B cell (primary cell): ENCODE data around the gene ZC3H12C. TPM values are rescaled to one million over a fixed set of nuclear protein-coding genes. Genes with fewer than 3 reads are reported as not detected.

Experiments used
- ATAC-seq: fragments of 200-7000 bp; cut with Tn5 transposase; one replicate; pipeline ENCODE4 v1.10.0; 2021; ENCODE audit warnings: low read depth, mild to moderate bottlenecking, moderate number of reproducible peaks, moderate library complexity
- CTCF ChIA-PET: fragments of 350-600 bp; sonication (Branson Sonifier 250); formaldehyde crosslinking; loops from one replicate; lab custom pipeline; 2021; ENCODE audit warnings: antibody characterized with exemption, inconsistent platforms; lab: Charles Lee
- POLR2A ChIA-PET: fragments of 350-600 bp; sonication (Branson Sonifier 250); formaldehyde crosslinking; loops from one replicate; lab custom pipeline; 2021; ENCODE audit warnings: antibody characterized with exemption; lab: Charles Lee
- DNase-seq: peaks from one replicate; pipeline ENCODE4 v3.0.0; 2013
- H2AFZ ChIP-seq: 2 replicates; pipeline ENCODE4 v1.6.1; 2012; ENCODE audit warnings: mild to moderate bottlenecking, low read depth, low read length; ENCODE audit not compliant: insufficient read depth, poor library complexity, severe bottlenecking
- H3K27ac ChIP-seq, 2 donors: 1 replicate in 1 of 2; 2 replicates in 1 of 2; pipeline ENCODE4 v1.5.1; 2012 to 2013; ENCODE audit warnings: low read length in 2 of 2, mild to moderate bottlenecking in 2 of 2, moderate library complexity in 1 of 2
- H3K27me3 ChIP-seq, 4 experiments: fragments of 200-600 bp in 1 of 4; sonication (generic) in 1 of 4; replicated peaks in 1 of 4; 1 replicate in 2 of 4; 2 replicates in 2 of 4; pipeline versions ENCODE4 v1.6.1 to v1.7.0; 2013 to 2016; ENCODE audit warnings: low read length in 3 of 4, mild to moderate bottlenecking in 2 of 4, mixed read lengths in 1 of 4, moderate library complexity in 1 of 4; ENCODE audit not compliant: insufficient read depth in 4 of 4, control insufficient read depth in 3 of 4; ENCODE audit errors: control extremely low read depth in 1 of 4
- H3K36me3 ChIP-seq, 2 experiments: replicated peaks in 1 of 2; 1 replicate in 1 of 2; 2 replicates in 1 of 2; pipeline versions ENCODE4 v1.6.1 to v1.7.1; 2013; ENCODE audit warnings: low read length in 1 of 2; ENCODE audit not compliant: insufficient read depth in 2 of 2, control insufficient read depth in 1 of 2; ENCODE audit errors: control extremely low read depth in 1 of 2, extremely low read depth in 1 of 2
- H3K4me1 ChIP-seq, 2 donors: fragments of 200-600 bp in 1 of 2; sonication (generic) in 1 of 2; 1 replicate in 1 of 2; 2 replicates in 1 of 2; pipeline versions ENCODE4 v1.5.1 to v1.6.1; 2013 to 2017; ENCODE audit warnings: low read length in 2 of 2; ENCODE audit not compliant: control insufficient read depth in 2 of 2, insufficient read depth in 2 of 2
- H3K4me2 ChIP-seq: replicated peaks from 2 replicates; pipeline ENCODE3; 2012; ENCODE audit warnings: mild to moderate bottlenecking, low read depth, low read length; ENCODE audit not compliant: poor library complexity, severe bottlenecking
- H3K4me3 ChIP-seq, 5 experiments: fragments of 200-600 bp in 1 of 5; sonication (generic) in 1 of 5; 1 replicate in 3 of 5; 2 replicates in 2 of 5; pipeline versions ENCODE4 v1.5.1 to v1.7.0; 2011 to 2016; ENCODE audit warnings: low read length in 4 of 5, mild to moderate bottlenecking in 4 of 5, low read depth in 2 of 5, control low read depth in 1 of 5, moderate library complexity in 1 of 5; ENCODE audit not compliant: insufficient read depth in 1 of 5; ENCODE audit errors: control extremely low read depth in 1 of 5, extremely low read depth in 1 of 5
- H3K79me2 ChIP-seq: fragments of 200-600 bp; sonication (generic); one replicate; pipeline ENCODE4 v1.6.0; 2016; ENCODE audit warnings: low read length; ENCODE audit not compliant: control insufficient read depth, insufficient read depth
- H3K9ac ChIP-seq: fragments of 200-600 bp; sonication (generic); 2 replicates; pipeline ENCODE4 v1.6.1; 2017; ENCODE audit warnings: mild to moderate bottlenecking, low read length, moderate library complexity
- H3K9me3 ChIP-seq, 3 donors: one replicate each; pipeline versions ENCODE4 v1.6.1 to v1.7.1; 2013; ENCODE audit warnings: low read length in 2 of 3; ENCODE audit not compliant: control insufficient read depth in 2 of 3, insufficient read depth in 1 of 3; ENCODE audit errors: control extremely low read depth in 1 of 3
- H4K20me1 ChIP-seq: 2 replicates; pipeline ENCODE4 v1.6.0; 2012; ENCODE audit warnings: mild to moderate bottlenecking, low read length; ENCODE audit not compliant: insufficient read depth, control insufficient read depth, poor library complexity, severe bottlenecking
- H3K27ac Mint-ChIP-seq: one replicate; pipeline ENCODE4 v1.8.0; 2021; ENCODE audit warnings: mixed read lengths
- H3K27me3 Mint-ChIP-seq: one replicate; pipeline ENCODE4 v1.8.0; 2021; ENCODE audit warnings: mixed read lengths
- H3K4me1 Mint-ChIP-seq: one replicate; pipeline ENCODE4 v1.8.0; 2021; ENCODE audit warnings: mixed read lengths
- H3K4me3 Mint-ChIP-seq: one replicate; pipeline ENCODE4 v1.8.0; 2021; ENCODE audit warnings: mixed read lengths
- H3K9me3 Mint-ChIP-seq: one replicate; pipeline ENCODE4 v1.8.0; 2022; ENCODE audit warnings: mixed read lengths; ENCODE audit not compliant: insufficient read depth
- EZH2 ChIP-seq: IDR thresholded peaks from 2 replicates; pipeline ENCODE4 v1.6.1; 2012; ENCODE audit warnings: borderline replicate concordance, low read depth, mild to moderate bottlenecking, moderate library complexity, low read length; ENCODE audit not compliant: insufficient read depth, poor library complexity, severe bottlenecking
- WGBS: methylation state at CpG from one replicate; pipeline ENCODE4 v1.1.5; 2013; ENCODE audit warnings: missing lambda C conversion rate; ENCODE audit not compliant: insufficient coverage; 5-methylcytosine and 5-hydroxymethylcytosine counted together
- intact Hi-C: fragments of 100-400 bp; cut with micrococcal nuclease; formaldehyde crosslinking; loops from one replicate; pipeline ENCODE4 v1.10.0; 2022
- polyA plus RNA-seq: library from polyadenylated mRNA; depleted of rRNA; stranded (reverse); fragments of >200 nt; gene quantifications from 2 replicates; pipeline ENCODE4 v1.2.3, GENCODE V29; 2012
- total RNA-seq, 2 donors: library from RNA; stranded (reverse); fragments of 120-200 nt in 1 of 2; gene quantifications; 1 replicate in 1 of 2; 2 replicates in 1 of 2; pipeline versions ENCODE4 v1.2.3 to v1.2.4, GENCODE V29; 2013 to 2022
- TF ChIP-seq, protein P1 (sequence below): fragments of 200-600 bp; IDR thresholded peaks from one replicate; pipeline ENCODE4 v1.8.0; 2022; ENCODE audit warnings: antibody characterized with exemption, mild to moderate bottlenecking

The ZC3H12C gene
- total and polyA plus RNA-seq, 2 donors (not counting 1 experiment from before 2014, with no cell fraction given) = 0.01 to 0.10 TPM

DNA sequence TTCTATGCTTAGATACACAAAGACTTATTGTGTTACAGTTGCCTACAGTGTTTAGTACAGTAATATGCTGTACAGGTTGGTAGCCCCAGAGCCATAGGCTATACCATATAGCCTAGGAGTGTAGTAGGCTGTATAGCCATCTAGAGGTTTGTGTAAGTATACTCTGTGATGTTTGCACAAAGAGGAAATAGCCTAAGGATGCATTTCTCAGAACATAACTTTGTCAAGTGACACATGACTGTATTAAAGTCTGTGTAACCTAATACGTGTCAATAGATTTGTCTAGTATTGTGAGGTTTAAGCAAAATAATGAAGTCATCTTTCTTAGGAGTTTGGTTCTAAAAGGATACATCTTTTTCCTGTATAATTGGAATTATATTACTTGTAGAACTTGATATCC is 5.5 kb downstream of the ZC3H12C start:
- ChIA-PET CTCF (no interaction called here), POLR2A (no interaction called here)
- Histone ChIP-seq H3K4me3 (no peak overlapping the region), H3K27ac (no peak overlapping the region), H3K4me2 (no peak overlapping the region), H3K9ac (no peak overlapping the region), H3K4me1 (peaks cover 5 to 6% of the 10 kb centered on the region in 2 donors), H2AFZ (no peak overlapping the region), H3K36me3 (no peaks in the 10 kb centered on the region), H4K20me1 (no peaks in the 10 kb centered on the region), H3K79me2 (no peaks in the 10 kb centered on the region), H3K27me3 (peaks cover 0 to 37% (median 17%) of the 10 kb centered on the region in 4 experiments), H3K9me3 (peaks cover 0 to 2% (median 0%) of the 10 kb centered on the region in 3 donors)
- no peaks in the 10 kb centered on the region for H3K9me3 Mint-ChIP-seq
- ATAC-seq (no peak), DNase-seq (no peak)
- H3K4me3 Mint-ChIP-seq = no peak overlapping the region
- WGBS = no CpG with 5 or more reads among the region's 1 CpG
- no peak overlapping the region for H3K27ac Mint-ChIP-seq
- H3K27me3 Mint-ChIP-seq = peaks cover 41% of the 10 kb centered on the region
- TF ChIP-seq EZH2 = no peak
- TF ChIP-seq, protein P1, sequence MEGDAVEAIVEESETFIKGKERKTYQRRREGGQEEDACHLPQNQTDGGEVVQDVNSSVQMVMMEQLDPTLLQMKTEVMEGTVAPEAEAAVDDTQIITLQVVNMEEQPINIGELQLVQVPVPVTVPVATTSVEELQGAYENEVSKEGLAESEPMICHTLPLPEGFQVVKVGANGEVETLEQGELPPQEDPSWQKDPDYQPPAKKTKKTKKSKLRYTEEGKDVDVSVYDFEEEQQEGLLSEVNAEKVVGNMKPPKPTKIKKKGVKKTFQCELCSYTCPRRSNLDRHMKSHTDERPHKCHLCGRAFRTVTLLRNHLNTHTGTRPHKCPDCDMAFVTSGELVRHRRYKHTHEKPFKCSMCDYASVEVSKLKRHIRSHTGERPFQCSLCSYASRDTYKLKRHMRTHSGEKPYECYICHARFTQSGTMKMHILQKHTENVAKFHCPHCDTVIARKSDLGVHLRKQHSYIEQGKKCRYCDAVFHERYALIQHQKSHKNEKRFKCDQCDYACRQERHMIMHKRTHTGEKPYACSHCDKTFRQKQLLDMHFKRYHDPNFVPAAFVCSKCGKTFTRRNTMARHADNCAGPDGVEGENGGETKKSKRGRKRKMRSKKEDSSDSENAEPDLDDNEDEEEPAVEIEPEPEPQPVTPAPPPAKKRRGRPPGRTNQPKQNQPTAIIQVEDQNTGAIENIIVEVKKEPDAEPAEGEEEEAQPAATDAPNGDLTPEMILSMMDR = no peak
- H3K4me1 Mint-ChIP-seq = peaks cover 6% of the 10 kb centered on the region
- intact Hi-C loops = no loop called here

DNA sequence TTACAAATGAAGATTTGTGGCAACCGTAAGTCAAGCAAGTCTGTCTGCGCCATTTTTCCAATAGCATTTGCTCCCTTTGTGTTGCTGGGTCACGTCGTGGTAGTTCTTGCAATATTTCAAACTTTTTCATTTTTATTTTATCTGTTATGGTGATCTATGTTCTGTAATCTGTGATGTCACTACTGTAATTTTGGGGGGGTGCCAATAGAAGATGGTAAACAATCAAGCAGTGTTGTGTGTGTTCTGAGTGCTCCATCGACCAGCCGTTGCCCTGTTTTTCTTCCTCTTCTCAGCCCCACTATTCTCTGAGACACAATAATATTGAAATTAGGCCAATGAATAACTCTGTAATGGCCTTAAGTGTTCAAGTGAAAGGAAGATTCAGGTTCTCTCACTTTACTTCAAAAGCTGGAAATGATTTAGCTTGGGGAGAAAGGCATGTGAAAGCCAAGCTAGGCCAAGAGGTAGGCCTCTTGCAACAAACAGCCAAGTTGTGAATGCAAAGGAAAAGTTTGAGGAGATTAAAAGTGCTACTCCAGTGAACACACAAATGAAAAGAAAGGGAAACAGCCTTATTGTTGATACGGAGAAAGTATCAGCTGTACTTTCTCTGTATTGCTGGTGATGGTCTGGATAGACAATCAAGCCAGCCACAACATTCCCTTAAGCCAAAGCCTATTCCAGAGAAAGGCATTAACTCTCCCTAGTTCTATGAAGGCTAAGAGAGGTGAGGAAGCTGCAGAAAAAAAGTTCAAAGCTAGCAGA is 7.5 kb downstream of the ZC3H12C start:
- ATAC-seq (no peak), DNase-seq (no peak)
- H3K36me3 ChIP-seq = no peaks in the 10 kb centered on the region
- H3K27ac ChIP-seq = no peak overlapping the region
- H3K27me3 Mint-ChIP-seq = peaks cover 26% of the 10 kb centered on the region
- no peak overlapping the region for H3K9ac ChIP-seq
- no peak overlapping the region for H3K4me3 Mint-ChIP-seq
- H3K4me2 ChIP-seq = no peak overlapping the region
- TF ChIP-seq, protein P1 = no peak
- no peak for TF ChIP-seq EZH2
- no peaks in the 10 kb centered on the region for H3K79me2 ChIP-seq
- no peaks in the 10 kb centered on the region for H3K4me1 Mint-ChIP-seq
- H3K9me3 Mint-ChIP-seq = no peaks in the 10 kb centered on the region
- no peak overlapping the region for H3K27ac Mint-ChIP-seq
- H2AFZ ChIP-seq = no peak overlapping the region
- H3K9me3 ChIP-seq = no peaks in the 10 kb centered on the region
- ChIA-PET CTCF (no interaction called here), POLR2A (no interaction called here)
- peaks cover 0 to 16% (median 4%) of the 10 kb centered on the region in 4 experiments for H3K27me3 ChIP-seq
- intact Hi-C loops = no loop called here
- no peaks in the 10 kb centered on the region for H3K4me1 ChIP-seq
- 80% methylated on average over 1 of the region's 7 CpGs for WGBS
- H3K4me3 ChIP-seq = no peak overlapping the region
- H4K20me1 ChIP-seq = no peaks in the 10 kb centered on the region
